Ovary (tissue), 3 donors: ENCODE results near the gene COL27A1.

Source experiments
- EP300 ChIP-seq: sonication (generic); formaldehyde crosslinking; IDR thresholded peaks from one replicate; pipeline ENCODE4 v1.6.1; 2017; ENCODE audit warnings: antibody characterized with exemption
- POLR2A ChIP-seq: fragments of 450-650 bp; IDR thresholded peaks from one replicate; pipeline ENCODE4 v1.6.1; 2017; ENCODE audit warnings: antibody characterized with exemption, mild to moderate bottlenecking, moderate library complexity
- TF ChIP-seq, protein P1 (sequence below), 3 donors: fragments of 450-650 bp in 2 of 3; fragments of 200-600 bp in 1 of 3; IDR thresholded peaks; one replicate each; pipeline versions ENCODE4 v1.5.1 to v1.8.0; 2016 to 2022; ENCODE audit warnings: antibody characterized with exemption in 3 of 3, mild to moderate bottlenecking in 1 of 3
- donor health status: DM: no; HTN: no; CAD: no.

- no peak for TF ChIP-seq POLR2A
- TF ChIP-seq, protein P1, sequence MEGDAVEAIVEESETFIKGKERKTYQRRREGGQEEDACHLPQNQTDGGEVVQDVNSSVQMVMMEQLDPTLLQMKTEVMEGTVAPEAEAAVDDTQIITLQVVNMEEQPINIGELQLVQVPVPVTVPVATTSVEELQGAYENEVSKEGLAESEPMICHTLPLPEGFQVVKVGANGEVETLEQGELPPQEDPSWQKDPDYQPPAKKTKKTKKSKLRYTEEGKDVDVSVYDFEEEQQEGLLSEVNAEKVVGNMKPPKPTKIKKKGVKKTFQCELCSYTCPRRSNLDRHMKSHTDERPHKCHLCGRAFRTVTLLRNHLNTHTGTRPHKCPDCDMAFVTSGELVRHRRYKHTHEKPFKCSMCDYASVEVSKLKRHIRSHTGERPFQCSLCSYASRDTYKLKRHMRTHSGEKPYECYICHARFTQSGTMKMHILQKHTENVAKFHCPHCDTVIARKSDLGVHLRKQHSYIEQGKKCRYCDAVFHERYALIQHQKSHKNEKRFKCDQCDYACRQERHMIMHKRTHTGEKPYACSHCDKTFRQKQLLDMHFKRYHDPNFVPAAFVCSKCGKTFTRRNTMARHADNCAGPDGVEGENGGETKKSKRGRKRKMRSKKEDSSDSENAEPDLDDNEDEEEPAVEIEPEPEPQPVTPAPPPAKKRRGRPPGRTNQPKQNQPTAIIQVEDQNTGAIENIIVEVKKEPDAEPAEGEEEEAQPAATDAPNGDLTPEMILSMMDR (IDR thresholded peaks at IDR 0.05), result no peak
- TF ChIP-seq EP300, result no peak
These were observed 8.6 kb upstream of the COL27A1 start for GRCh38 chr9:114146735-114147134.
